PC-3 (cell line): ENCODE measurements around the gene WDR75. TPM values are rescaled to one million over a fixed set of nuclear protein-coding genes. Genes with fewer than 3 reads are reported as not detected.

Source experiments
- ATAC-seq: fragments of 200-7000 bp; cut with Tn5 transposase; 2 replicates; pipeline ENCODE4 v1.9.1; 2020; ENCODE audit warnings: mild to moderate bottlenecking, moderate library complexity
- BruUV-seq: library from RNA; stranded (reverse); fragments of 400-500 nt; replicated peaks from 2 replicates; lab custom pipeline; 2021; lab: Mats Ljungman, UMichigan
- CTCF ChIA-PET: fragments of 300-600 bp; sonication (Branson Sonifier 250); formaldehyde crosslinking; loops from one replicate; lab custom pipeline; 2022; ENCODE audit warnings: antibody characterized with exemption; lab: Charles Lee
- POLR2A ChIA-PET: fragments of 300-600 bp; sonication (Branson Sonifier 250); formaldehyde crosslinking; loops from one replicate; lab custom pipeline; 2022; ENCODE audit warnings: antibody characterized with exemption; ENCODE audit not compliant: unreplicated experiment; lab: Charles Lee
- DNase-seq: peaks from one replicate; pipeline ENCODE4 v3.0.0-alpha.2; 2015
- H2AFZ ChIP-seq: fragments of 300-600 bp; sonication (generic); 2 replicates; pipeline ENCODE4 v1.6.0; 2016; ENCODE audit warnings: antibody characterized with exemption, low read length
- H3F3A ChIP-seq: fragments of 300-600 bp; sonication (generic); one replicate; pipeline ENCODE4 v1.6.0; 2017; ENCODE audit warnings: antibody characterized with exemption, low read length, control low read depth, mild to moderate bottlenecking; ENCODE audit not compliant: unreplicated experiment
- H3K27ac ChIP-seq: fragments of 300-600 bp; sonication (generic); 2 replicates; pipeline ENCODE4 v1.5.1; 2016; ENCODE audit warnings: mild to moderate bottlenecking, low read length
- H3K27me3 ChIP-seq: fragments of 300-600 bp; sonication (generic); 2 replicates; pipeline ENCODE4 v1.6.1; 2016; ENCODE audit warnings: low read length, mixed read lengths
- H3K36me3 ChIP-seq: fragments of 300-600 bp; sonication (generic); 2 replicates; pipeline ENCODE4 v1.6.1; 2016; ENCODE audit warnings: low read depth, mixed run types, low read length, mixed read lengths
- H3K4me1 ChIP-seq: fragments of 300-600 bp; sonication (generic); 2 replicates; pipeline ENCODE4 v1.5.1; 2016; ENCODE audit warnings: low read length; ENCODE audit not compliant: insufficient read depth
- H3K4me2 ChIP-seq: fragments of 300-600 bp; sonication (generic); 2 replicates; pipeline ENCODE4 v1.6.0; 2016; ENCODE audit warnings: low read length
- H3K4me3 ChIP-seq: fragments of 300-600 bp; sonication (generic); 2 replicates; pipeline ENCODE4 v1.5.1; 2016; ENCODE audit warnings: mild to moderate bottlenecking, low read length, mixed read lengths
- H3K79me2 ChIP-seq: fragments of 300-600 bp; sonication (generic); 2 replicates; pipeline ENCODE4 v1.6.1; 2017; ENCODE audit warnings: low read length, mixed read lengths
- H3K9ac ChIP-seq: fragments of 300-600 bp; sonication (generic); 2 replicates; pipeline ENCODE4 v1.6.0; 2016; ENCODE audit warnings: mild to moderate bottlenecking, low read length
- H3K9me2 ChIP-seq: fragments of 300-600 bp; sonication (generic); replicated peaks from 2 replicates; pipeline ENCODE4 v1.6.1; 2016; ENCODE audit warnings: mixed run types, low read length, mixed read lengths
- H3K9me3 ChIP-seq: fragments of 300-600 bp; sonication (generic); 2 replicates; pipeline ENCODE4 v1.6.1; 2016; ENCODE audit warnings: low read length, mixed read lengths
- H4K20me1 ChIP-seq: fragments of 300-600 bp; sonication (generic); 2 replicates; pipeline ENCODE4 v1.6.1; 2016; ENCODE audit warnings: low read length, mixed read lengths
- CTCF ChIP-seq: fragments of 300-600 bp; sonication (generic); conservative IDR thresholded peaks from 2 replicates; pipeline ENCODE4 v1.5.1; 2017; ENCODE audit warnings: antibody characterized with exemption, low read depth, mild to moderate bottlenecking, low read length
- EZH2 ChIP-seq: fragments of 300-600 bp; sonication (generic); IDR thresholded peaks from one replicate; pipeline ENCODE4 v1.6.1; 2017; ENCODE audit warnings: antibody characterized with exemption, mild to moderate bottlenecking, low read length; ENCODE audit not compliant: unreplicated experiment
- EZH2phosphoT487 ChIP-seq: fragments of 300-600 bp; sonication (generic); IDR thresholded peaks from 2 replicates; pipeline ENCODE4 v1.6.1; 2018; ENCODE audit warnings: mild to moderate bottlenecking, antibody characterized with exemption, low read length, borderline replicate concordance
- intact Hi-C: fragments of 100-400 bp; cut with micrococcal nuclease; formaldehyde crosslinking; loops from 2 replicates; pipeline ENCODE4 v1.9.0; 2023
- total RNA-seq: library from RNA; depleted of rRNA; stranded (reverse); fragments of >200 nt; gene quantifications from 2 replicates; pipeline ENCODE4 v1.2.3, GENCODE V29; 2014

The WDR75 gene
- total RNA-seq, 1 experiment from 2014 or later = 62.5 TPM

DNA sequence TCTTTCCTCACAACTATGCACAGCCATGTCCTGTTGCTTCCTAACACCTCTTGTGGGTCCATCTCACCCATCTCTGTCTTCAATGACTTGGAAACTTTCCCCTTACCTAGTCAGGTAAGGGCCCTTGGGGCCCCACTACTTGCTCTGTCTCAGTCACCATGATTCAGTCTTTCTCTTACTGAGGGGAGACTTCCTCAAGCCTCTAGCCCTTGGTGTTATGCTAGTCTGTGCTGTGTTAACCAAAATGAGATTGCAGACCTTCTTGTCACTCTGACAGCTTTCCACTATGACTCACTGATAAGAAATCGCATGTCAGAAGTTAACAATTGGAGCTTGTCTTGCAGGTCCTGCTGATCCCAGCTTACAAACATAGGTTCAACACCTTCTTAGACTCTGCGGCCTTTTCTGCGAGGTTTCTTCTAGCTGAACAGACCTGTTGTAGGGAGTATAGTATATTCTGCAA is 65.3 kb downstream of the WDR75 start:
- Histone ChIP-seq H4K20me1 (no peaks in the 10 kb centered on the region), H3K4me3 (no peak overlapping the region), H3K9me2 (no peaks in the 10 kb centered on the region), H3K27ac (no peak overlapping the region), H3F3A (no peaks in the 10 kb centered on the region), H3K36me3 (no peaks in the 10 kb centered on the region), H3K4me2 (no peak overlapping the region), H3K79me2 (no peaks in the 10 kb centered on the region), H2AFZ (no peak overlapping the region), H3K9ac (no peak overlapping the region), H3K27me3 (no peaks in the 10 kb centered on the region), H3K9me3 (no peaks in the 10 kb centered on the region), H3K4me1 (no peaks in the 10 kb centered on the region)
- ChIA-PET POLR2A (no interaction called here), CTCF (no interaction called here)
- ATAC-seq = no peak
- intact Hi-C loops = no loop called here
- DNase-seq = peak; percentile 5
- no peak for TF ChIP-seq EZH2phosphoT487
- no peak for TF ChIP-seq EZH2
- no peak for TF ChIP-seq CTCF
- no TSS peak for BruUV-seq

- intact Hi-C loops = no loop called here
- H3K79me2 ChIP-seq = no peaks in the 10 kb centered on the region
- no peak for DNase-seq
- no peaks in the 10 kb centered on the region for H3K36me3 ChIP-seq
- H3K9me2 ChIP-seq = no peaks in the 10 kb centered on the region
- no TSS peak for BruUV-seq
- CTCF ChIA-PET = no interaction called here
- H3K9ac ChIP-seq = no peak overlapping the region
- no peaks in the 10 kb centered on the region for H3K4me1 ChIP-seq
- H3K9me3 ChIP-seq = no peaks in the 10 kb centered on the region
- ATAC-seq = no peak
- no peak overlapping the region for H3K4me2 ChIP-seq
- H2AFZ ChIP-seq = no peak overlapping the region
- POLR2A ChIA-PET = no interaction called here
- no peak for TF ChIP-seq EZH2phosphoT487
- no peaks in the 10 kb centered on the region for H4K20me1 ChIP-seq
- H3K27ac ChIP-seq = no peak overlapping the region
- no peak overlapping the region for H3K4me3 ChIP-seq
- no peaks in the 10 kb centered on the region for H3K27me3 ChIP-seq
- H3F3A ChIP-seq = no peaks in the 10 kb centered on the region
These were observed 70.1 kb downstream of the WDR75 start for GRCh38 chr2:189511210-189511959.

GRCh38 chr2:189511960-189512319 is 70.7 kb downstream of the WDR75 start:
- no peak overlapping the region for H3K9ac ChIP-seq
- H3K27me3 ChIP-seq = no peaks in the 10 kb centered on the region
- ATAC-seq (no peak), DNase-seq (no peak)
- no peak overlapping the region for H3K27ac ChIP-seq
- no peaks in the 10 kb centered on the region for H3K4me1 ChIP-seq
- H3K9me3 ChIP-seq = no peaks in the 10 kb centered on the region
- no peak overlapping the region for H3K4me3 ChIP-seq
- BruUV-seq = no TSS peak
- ChIA-PET POLR2A (no interaction called here), CTCF (no interaction called here)
- H3K36me3 ChIP-seq = no peaks in the 10 kb centered on the region
- H4K20me1 ChIP-seq = no peaks in the 10 kb centered on the region
- no peaks in the 10 kb centered on the region for H3F3A ChIP-seq
- intact Hi-C loops = no loop called here
- no peak for TF ChIP-seq CTCF
- no peak for TF ChIP-seq EZH2phosphoT487
- TF ChIP-seq EZH2 = no peak
- no peak overlapping the region for H3K4me2 ChIP-seq
- H2AFZ ChIP-seq = no peak overlapping the region
- H3K9me2 ChIP-seq = no peaks in the 10 kb centered on the region
- H3K79me2 ChIP-seq = no peaks in the 10 kb centered on the region
